ENCODE measurements around the gene ZNF750.

ZNF750 gene

DNA sequence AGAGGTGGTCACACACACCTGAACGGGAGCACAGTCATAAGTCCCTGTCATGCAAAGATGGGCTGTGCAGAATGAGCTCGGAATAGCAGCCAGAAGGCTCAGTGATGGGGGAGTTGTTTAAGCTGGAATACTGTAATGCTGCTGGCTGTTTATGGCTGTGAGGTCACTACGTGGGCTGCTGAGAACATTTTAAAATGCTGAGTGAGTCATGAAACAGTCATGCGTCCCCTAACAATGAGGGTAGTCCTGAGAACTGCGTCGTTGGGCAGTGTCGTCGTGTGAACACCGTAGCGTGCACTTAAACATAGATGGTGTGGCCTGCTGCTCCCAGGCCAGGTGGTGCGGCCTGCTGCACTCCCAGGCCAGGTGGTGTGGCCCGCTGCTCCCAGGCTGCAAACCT, 48.3 kb downstream of the ZNF750 start:
- no peaks in the 10 kb centered on the region for H3K27me3 ChIP-seq (ENCODE audit: low read length)
- H3K9me3 ChIP-seq (ENCODE audit: insufficient read depth, low read length) = no peaks in the 10 kb centered on the region
- no peak overlapping the region for H2AFZ ChIP-seq (ENCODE audit: low read depth, low read length, severe bottlenecking)
- H3K9ac ChIP-seq (ENCODE audit: low read length) = no peak overlapping the region
- H3K4me2 ChIP-seq (ENCODE audit: low read depth, low read length, poor library complexity, severe bottlenecking) = no peak overlapping the region
- H3K9me2 ChIP-seq (replicated peaks; ENCODE audit: insufficient read depth, low read length) = no peaks in the 10 kb centered on the region
- no peaks in the 10 kb centered on the region for H3F3A ChIP-seq (ENCODE audit: insufficient read depth)
- H4K20me1 ChIP-seq (ENCODE audit: low read depth, low read length) = no peaks in the 10 kb centered on the region
- H3K4me3 ChIP-seq (ENCODE audit: insufficient read depth, low read length, poor library complexity, severe bottlenecking) = no peak overlapping the region
- no peak overlapping the region for H3K27ac ChIP-seq (ENCODE audit: low read depth, low read length)
- peaks cover 11% of the 10 kb centered on the region; the same call in 1 of the 2 replicates for H3K79me2 ChIP-seq (ENCODE audit: insufficient read depth, low read length)
- TF ChIP-seq EZH2phosphoT487 (conservative IDR thresholded peaks at IDR 0.05; ENCODE audit: low read length) (no peak), CTCF (IDR thresholded peaks at IDR 0.05; ENCODE audit: insufficient read depth, low read length, poor library complexity, severe bottlenecking) (no peak)
- no peaks in the 10 kb centered on the region for H3K36me3 ChIP-seq (ENCODE audit: low read length)

DNA sequence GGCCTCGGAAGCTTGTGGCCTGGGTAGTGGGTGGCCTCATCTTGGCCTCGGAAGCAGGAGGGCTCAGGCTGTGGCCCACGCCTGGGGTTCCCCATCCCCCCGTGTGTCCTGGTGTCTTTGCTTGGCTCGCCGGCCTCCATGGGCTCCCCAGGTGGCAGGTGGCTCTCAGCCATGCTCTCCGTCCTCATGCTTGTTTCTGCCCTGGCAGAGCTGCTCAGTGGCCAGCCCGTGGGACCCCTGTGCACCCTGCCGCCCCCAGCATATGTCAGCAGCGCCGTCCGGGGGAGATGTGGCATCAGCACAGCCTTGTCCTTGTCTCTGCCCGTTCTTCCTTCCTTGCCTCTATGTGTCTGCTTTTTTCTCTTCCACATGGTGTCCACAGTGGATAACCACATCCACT, 49.4 kb downstream of the ZNF750 start:
- H3K79me2 ChIP-seq (ENCODE audit: insufficient read depth, low read length) = peaks cover 5% of the 10 kb centered on the region; the same call in 1 of the 2 replicates
- TF ChIP-seq CTCF (IDR thresholded peaks at IDR 0.05; ENCODE audit: insufficient read depth, low read length, poor library complexity, severe bottlenecking) (no peak), EZH2phosphoT487 (conservative IDR thresholded peaks at IDR 0.05; ENCODE audit: low read length) (no peak)

DNA sequence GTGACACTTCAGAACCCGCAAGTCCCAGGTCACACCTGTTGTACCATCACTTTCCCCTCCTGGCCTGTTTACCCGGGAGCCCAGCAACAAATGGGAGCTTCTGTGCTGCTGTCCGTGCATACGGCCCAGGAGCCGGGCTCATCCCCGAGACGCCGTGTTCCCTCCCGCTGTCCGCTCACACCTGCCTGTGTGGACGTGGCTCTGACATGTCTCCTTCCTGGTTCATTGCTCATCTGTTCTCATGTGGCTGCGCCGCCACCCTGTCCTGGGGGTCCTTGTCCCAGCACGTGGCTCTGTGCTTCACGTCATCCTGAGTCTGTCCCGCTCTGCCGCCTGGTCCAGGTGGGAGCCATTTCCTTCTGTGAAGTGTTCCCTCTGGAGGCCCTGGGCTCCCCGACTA, 50.0 kb downstream of the ZNF750 start:
- H3K27me3 ChIP-seq (ENCODE audit: low read length) = no peaks in the 10 kb centered on the region
- H3K9me2 ChIP-seq (replicated peaks; ENCODE audit: insufficient read depth, low read length) = no peaks in the 10 kb centered on the region
- H3K36me3 ChIP-seq (ENCODE audit: low read length) = no peaks in the 10 kb centered on the region
- H3K4me3 ChIP-seq (ENCODE audit: insufficient read depth, low read length, poor library complexity, severe bottlenecking) = no peak overlapping the region
- no peak overlapping the region for H2AFZ ChIP-seq (ENCODE audit: low read depth, low read length, severe bottlenecking)
- no peaks in the 10 kb centered on the region for H3F3A ChIP-seq (ENCODE audit: insufficient read depth)
- H3K9ac ChIP-seq (ENCODE audit: low read length) = no peak overlapping the region
- no peak for TF ChIP-seq CTCF (IDR thresholded peaks at IDR 0.05; ENCODE audit: insufficient read depth, low read length, poor library complexity, severe bottlenecking)
- no peak for TF ChIP-seq EZH2phosphoT487 (conservative IDR thresholded peaks at IDR 0.05; ENCODE audit: low read length)
- peaks cover 3% of the 10 kb centered on the region; the same call in 1 of the 2 replicates for H3K79me2 ChIP-seq (ENCODE audit: insufficient read depth, low read length)
- no peaks in the 10 kb centered on the region for H4K20me1 ChIP-seq (ENCODE audit: low read depth, low read length)
- H3K27ac ChIP-seq (ENCODE audit: low read depth, low read length) = no peak overlapping the region
- H3K4me2 ChIP-seq (ENCODE audit: low read depth, low read length, poor library complexity, severe bottlenecking) = no peak overlapping the region
- H3K9me3 ChIP-seq (ENCODE audit: insufficient read depth, low read length) = no peaks in the 10 kb centered on the region

More for the DNA sequence above, 49.4 kb downstream of the ZNF750 start:
- Histone ChIP-seq H3F3A (ENCODE audit: insufficient read depth) (no peaks in the 10 kb centered on the region), H2AFZ (ENCODE audit: low read depth, low read length, severe bottlenecking) (no peak overlapping the region), H3K27ac (ENCODE audit: low read depth, low read length) (no peak overlapping the region), H4K20me1 (ENCODE audit: low read depth, low read length) (no peaks in the 10 kb centered on the region), H3K4me2 (ENCODE audit: low read depth, low read length, poor library complexity, severe bottlenecking) (no peak overlapping the region), H3K36me3 (ENCODE audit: low read length) (no peaks in the 10 kb centered on the region), H3K9me2 (replicated peaks; ENCODE audit: insufficient read depth, low read length) (no peaks in the 10 kb centered on the region), H3K9ac (ENCODE audit: low read length) (no peak overlapping the region), H3K4me3 (ENCODE audit: insufficient read depth, low read length, poor library complexity, severe bottlenecking) (no peak overlapping the region), H3K27me3 (ENCODE audit: low read length) (no peaks in the 10 kb centered on the region), H3K9me3 (ENCODE audit: insufficient read depth, low read length) (no peaks in the 10 kb centered on the region)

All from SU-DHL-6 (cell line).